Spleen (tissue), 7 donors: ENCODE data around the gene MYH10.

Source experiments
- CTCF ChIP-seq, 11 experiments: fragments of 200-600 bp in 7 of 11; fragments of 450-650 bp in 4 of 11; sonication (generic) in 4 of 11; IDR thresholded peaks in 8 of 11; conservative IDR thresholded peaks in 3 of 11; 1 replicate in 7 of 11; 2 replicates in 4 of 11; pipeline versions ENCODE4 v1.4.0 to v1.8.0; 2016 to 2021; ENCODE audit warnings: antibody characterized with exemption in 11 of 11, inconsistent platforms in 4 of 11, mild to moderate bottlenecking in 1 of 11
- POLR2A ChIP-seq, 3 donors: fragments of 450-650 bp; IDR thresholded peaks; one replicate each; pipeline ENCODE4 v1.5.1; 2017; ENCODE audit warnings: antibody characterized with exemption in 3 of 3, mild to moderate bottlenecking in 1 of 3
- donor health status: DM: no; HTN: no; CAD: no; lungs with moderate emphysema.
- donor health status: DM: no; HTN: no; CAD: no.
- donor health status: DM: no; HTN: no; CAD: no.

- TF ChIP-seq CTCF (IDR thresholded peaks at IDR 0.05 in 8 of 11, conservative IDR thresholded peaks at IDR 0.05 in 3 of 11): no peak
- TF ChIP-seq POLR2A (IDR thresholded peaks at IDR 0.05): no peak
Observed at GRCh38 chr17:8651013-8651412, 20.5 kb upstream of the MYH10 start.
